A549 (cell line): Measurements from ENCODE around the gene EPS8L1. TPM values are rescaled to one million over a fixed set of nuclear protein-coding genes. Genes with fewer than 3 reads are reported as not detected.

Source experiments
- ATAC-seq, 2 experiments: fragments of 200-7000 bp in 1 of 2; fragments of >200 bp in 1 of 2; cut with Nextera tagmentation in 1 of 2; cut with Tn5 transposase in 1 of 2; 3 replicates each; pipeline versions ENCODE4 v1.8.0 to v1.9.1; 2018 to 2020; ENCODE audit warnings: mild to moderate bottlenecking in 1 of 2, moderate library complexity in 1 of 2
- CTCF ChIA-PET: fragments of 300-600 bp; sonication (Branson Sonifier 250); formaldehyde crosslinking; extraction: SDS; loops from one replicate; lab custom pipeline; 2021; ENCODE audit warnings: antibody characterized with exemption, inconsistent platforms; lab: Yijun Ruan, JAX
- POLR2A ChIA-PET: fragments of 350-600 bp; formaldehyde crosslinking; extraction: SDS; loops from one replicate; lab custom pipeline; 2021; ENCODE audit warnings: antibody characterized with exemption, inconsistent platforms; lab: Yijun Ruan, JAX
- DNase-seq, 2 experiments: peaks; one replicate each; pipeline versions ENCODE4 v3.0.0 to v3.0.0-alpha.2; 2011 to 2016; ENCODE audit warnings: low read depth in 1 of 2, low spot score in 1 of 2
- FAIRE-seq: peaks from 2 replicates; lab custom pipeline; 2011; peaks lifted over from hg19 to GRCh38; lab: Jason Lieb, UNC
- H3K27ac ChIP-seq, 2 experiments: fragments of >200 bp; sonication (Bioruptor Twin); formaldehyde crosslinking; 3 replicates each; pipeline ENCODE4 v1.5.1; 2016 to 2017
- H3K4me1 ChIP-seq: fragments of >200 bp; sonication (Bioruptor Twin); formaldehyde crosslinking; 3 replicates; pipeline ENCODE4 v1.6.1; 2016
- H3K4me2 ChIP-seq: fragments of >200 bp; sonication (Bioruptor Twin); formaldehyde crosslinking; 3 replicates; pipeline ENCODE4 v1.6.1; 2016
- H3K4me3 ChIP-seq: fragments of >200 bp; sonication (Bioruptor Twin); formaldehyde crosslinking; 3 replicates; pipeline ENCODE4 v1.5.1; 2016
- H3K9me3 ChIP-seq: fragments of >200 bp; sonication (Bioruptor Twin); formaldehyde crosslinking; 3 replicates; pipeline ENCODE4 v1.6.1; 2016
- CBX8 ChIP-seq: fragments of 200-600 bp; sonication (generic); IDR thresholded peaks from 2 replicates; pipeline ENCODE4 v1.6.1; 2016
- CEBPB ChIP-seq, 2 experiments: fragments of >200 bp in 1 of 2; sonication (Bioruptor Twin) in 1 of 2; formaldehyde crosslinking in 1 of 2; IDR thresholded peaks; 2 replicates each; pipeline ENCODE4 v1.6.1; 2012 to 2016
- CHD2 ChIP-seq: fragments of 150-350 bp; IDR thresholded peaks from 2 replicates; pipeline ENCODE4 v1.6.1; 2014; ENCODE audit warnings: low read length; ENCODE audit not compliant: partially characterized antibody
- EHMT2 ChIP-seq: fragments of 200-600 bp; sonication (generic); IDR thresholded peaks from 2 replicates; pipeline ENCODE4 v1.6.1; 2016; ENCODE audit warnings: antibody characterized with exemption, low read depth, mild to moderate bottlenecking, moderate library complexity
- EP300 ChIP-seq, 2 experiments: fragments of >200 bp; sonication (Bioruptor Twin); formaldehyde crosslinking; IDR thresholded peaks; 2 replicates in 1 of 2; 3 replicates in 1 of 2; pipeline ENCODE4 v1.6.1; 2016 to 2017
- ESRRA ChIP-seq: fragments of 150-350 bp; IDR thresholded peaks from 2 replicates; pipeline ENCODE4 v1.6.1; 2014; ENCODE audit warnings: mild to moderate bottlenecking, low read length, borderline replicate concordance
- GATA3 ChIP-seq: IDR thresholded peaks from 2 replicates; pipeline ENCODE4 v1.6.1; 2012; ENCODE audit warnings: borderline replicate concordance
- HDAC2 ChIP-seq: fragments of 200-600 bp; sonication (generic); IDR thresholded peaks from 2 replicates; pipeline ENCODE4 v1.6.1; 2016
- HEYL ChIP-seq: fragments of 250-450 bp; sonication (Bioruptor Pico); IDR thresholded peaks from 2 replicates; pipeline ENCODE4 v1.8.0; 2021; ENCODE audit warnings: mild to moderate bottlenecking, moderate library complexity
- HOXB13 ChIP-seq: fragments of 250-450 bp; sonication (Bioruptor Pico); IDR thresholded peaks from 2 replicates; pipeline ENCODE4 v1.5.0; 2020; ENCODE audit warnings: low read depth, mild to moderate bottlenecking, moderate library complexity
- HOXB5 ChIP-seq: fragments of 250-450 bp; sonication (Bioruptor Pico); IDR thresholded peaks from 2 replicates; pipeline ENCODE4 v1.5.0; 2020; ENCODE audit warnings: mild to moderate bottlenecking, moderate library complexity
- JUN ChIP-seq, 2 experiments: fragments of >200 bp; sonication (Bioruptor Twin); formaldehyde crosslinking; IDR thresholded peaks; 2 replicates in 1 of 2; 3 replicates in 1 of 2; pipeline ENCODE4 v1.6.1; 2016 to 2017
- KDM1A ChIP-seq: fragments of 200-600 bp; sonication (generic); IDR thresholded peaks from 2 replicates; pipeline ENCODE4 v1.6.1; 2016; ENCODE audit warnings: low read depth, mild to moderate bottlenecking
- NFE2L2 ChIP-seq: fragments of 150-350 bp; conservative IDR thresholded peaks from 2 replicates; pipeline ENCODE4 v1.6.1; 2014; ENCODE audit warnings: low read length
- PHF8 ChIP-seq: fragments of 200-600 bp; sonication (generic); IDR thresholded peaks from 2 replicates; pipeline ENCODE4 v1.6.1; 2016; ENCODE audit warnings: low read depth, mild to moderate bottlenecking, antibody characterized with exemption, moderate library complexity, borderline replicate concordance
- POLR2AphosphoS2 ChIP-seq: conservative IDR thresholded peaks from 2 replicates; pipeline ENCODE4 v1.6.1; 2012; ENCODE audit warnings: low read length, improper control_type of control experiment, inconsistent platforms
- RAD21 ChIP-seq, 2 experiments: fragments of >200 bp in 1 of 2; sonication (Bioruptor Twin) in 1 of 2; formaldehyde crosslinking in 1 of 2; IDR thresholded peaks in 1 of 2; conservative IDR thresholded peaks in 1 of 2; 2 replicates in 1 of 2; 3 replicates in 1 of 2; pipeline ENCODE4 v1.6.1; 2012 to 2018; ENCODE audit warnings: inconsistent platforms in 1 of 2
- RARB ChIP-seq: fragments of 250-450 bp; sonication (Bioruptor Pico); IDR thresholded peaks from 2 replicates; pipeline ENCODE4 v1.8.0; 2021; ENCODE audit warnings: mild to moderate bottlenecking, moderate library complexity
- TFCP2L1 ChIP-seq: fragments of 250-450 bp; sonication (Bioruptor Pico); IDR thresholded peaks from 2 replicates; pipeline ENCODE4 v1.5.0; 2021; ENCODE audit warnings: mild to moderate bottlenecking
- ZC3H11A ChIP-seq: fragments of 450-650 bp; IDR thresholded peaks from 2 replicates; pipeline ENCODE4 v1.6.1; 2014; ENCODE audit warnings: antibody characterized with exemption, mild to moderate bottlenecking
- ZFP36 ChIP-seq: fragments of 450-650 bp; IDR thresholded peaks from 2 replicates; pipeline ENCODE4 v1.6.1; 2014; ENCODE audit warnings: borderline replicate concordance; ENCODE audit not compliant: partially characterized antibody
- ZSCAN20 ChIP-seq: fragments of 250-450 bp; sonication (Bioruptor Pico); IDR thresholded peaks from 2 replicates; pipeline ENCODE4 v1.8.0; 2022; ENCODE audit warnings: mild to moderate bottlenecking, moderate library complexity
- WGBS: methylation state at CpG from one replicate; pipeline ENCODE4 v1.1.6; 2017; ENCODE audit errors: missing lambda C conversion rate; 5-methylcytosine and 5-hydroxymethylcytosine counted together
- polyA plus RNA-seq, 4 experiments: library from polyadenylated mRNA; depleted of rRNA in 3 of 4; stranded (reverse); fragments of >200 nt; fragmentation: RNase III in 1 of 4; extraction: RNeasy Plus Mini Kit Qiagen cat#74134 plus additional on column Dnase treatment in 1 of 4; gene quantifications; 2 replicates in 3 of 4; 3 replicates in 1 of 4; pipeline ENCODE4 v1.2.3, GENCODE V29; 2011 to 2017
- TF ChIP-seq, protein P1 (sequence below): fragments of 250-450 bp; sonication (Bioruptor Pico); IDR thresholded peaks from 2 replicates; pipeline ENCODE4 v1.5.0; 2021; ENCODE audit warnings: mild to moderate bottlenecking, moderate library complexity, borderline replicate concordance
- TF ChIP-seq, protein P2 (sequence below): fragments of 250-450 bp; sonication (Bioruptor Pico); IDR thresholded peaks from 2 replicates; pipeline ENCODE4 v1.5.0; 2020; ENCODE audit warnings: low read depth, mild to moderate bottlenecking, moderate library complexity
- TF ChIP-seq, protein P3 (sequence below): fragments of 150-350 bp; IDR thresholded peaks from 2 replicates; pipeline ENCODE4 v1.6.1; 2014; ENCODE audit warnings: low read depth, mild to moderate bottlenecking, low read length

EPS8L1 gene
- polyA plus RNA-seq, 2 of the 4 experiments (the other 2 are of a cell fraction), result 3.7 to 3.8 TPM

DNA sequence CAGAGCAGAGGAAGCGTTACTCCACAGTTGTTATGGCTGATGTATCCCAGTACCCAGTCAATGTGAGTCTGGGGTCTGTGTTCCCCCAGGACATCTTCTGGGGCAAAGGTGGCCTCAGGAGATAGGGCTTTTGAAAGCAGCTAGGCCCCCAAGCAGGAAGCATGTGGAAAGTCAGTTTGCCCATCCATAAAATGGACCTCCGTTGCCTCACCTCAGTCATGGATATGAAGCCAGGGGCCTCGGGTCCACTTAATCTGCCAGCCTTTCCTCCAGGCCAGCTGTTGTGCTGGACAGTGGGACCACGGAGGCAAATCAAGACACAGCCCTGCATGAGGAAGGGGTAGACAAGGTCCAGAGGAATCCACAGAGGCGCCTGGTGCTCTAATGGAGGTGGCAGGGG, 3.3 kb downstream of the EPS8L1 start:
- ATAC-seq (no peak), FAIRE-seq (no peak), DNase-seq (no peak)
- no peaks in the 10 kb centered on the region for H3K9me3 ChIP-seq
- TF ChIP-seq, protein P1, sequence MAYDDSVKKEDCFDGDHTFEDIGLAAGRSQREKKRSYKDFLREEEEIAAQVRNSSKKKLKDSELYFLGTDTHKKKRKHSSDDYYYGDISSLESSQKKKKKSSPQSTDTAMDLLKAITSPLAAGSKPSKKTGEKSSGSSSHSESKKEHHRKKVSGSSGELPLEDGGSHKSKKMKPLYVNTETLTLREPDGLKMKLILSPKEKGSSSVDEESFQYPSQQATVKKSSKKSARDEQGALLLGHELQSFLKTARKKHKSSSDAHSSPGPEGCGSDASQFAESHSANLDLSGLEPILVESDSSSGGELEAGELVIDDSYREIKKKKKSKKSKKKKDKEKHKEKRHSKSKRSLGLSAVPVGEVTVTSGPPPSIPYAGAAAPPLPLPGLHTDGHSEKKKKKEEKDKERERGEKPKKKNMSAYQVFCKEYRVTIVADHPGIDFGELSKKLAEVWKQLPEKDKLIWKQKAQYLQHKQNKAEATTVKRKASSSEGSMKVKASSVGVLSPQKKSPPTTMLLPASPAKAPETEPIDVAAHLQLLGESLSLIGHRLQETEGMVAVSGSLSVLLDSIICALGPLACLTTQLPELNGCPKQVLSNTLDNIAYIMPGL (CRISPR knock-in tag), result no peak
- TF ChIP-seq ZC3H11A (no peak), CBX8 (no peak), POLR2AphosphoS2 (no peak), RAD21 (conservative IDR thresholded peaks at IDR 0.05 in 1 of 2, IDR thresholded peaks at IDR 0.05 in 1 of 2) (no peak), EHMT2 (no peak), HOXB13 (CRISPR knock-in tag) (no peak), CHD2 (no peak), KDM1A (no peak), PHF8 (no peak), GATA3 (no peak), JUN (IDR thresholded peaks at IDR 0.05) (no peak), HEYL (CRISPR knock-in tag) (no peak), ESRRA (no peak), HOXB5 (CRISPR knock-in tag) (no peak), CEBPB (IDR thresholded peaks at IDR 0.05) (no peak), NFE2L2 (no peak), TFCP2L1 (no peak)
- TF ChIP-seq, protein P2, sequence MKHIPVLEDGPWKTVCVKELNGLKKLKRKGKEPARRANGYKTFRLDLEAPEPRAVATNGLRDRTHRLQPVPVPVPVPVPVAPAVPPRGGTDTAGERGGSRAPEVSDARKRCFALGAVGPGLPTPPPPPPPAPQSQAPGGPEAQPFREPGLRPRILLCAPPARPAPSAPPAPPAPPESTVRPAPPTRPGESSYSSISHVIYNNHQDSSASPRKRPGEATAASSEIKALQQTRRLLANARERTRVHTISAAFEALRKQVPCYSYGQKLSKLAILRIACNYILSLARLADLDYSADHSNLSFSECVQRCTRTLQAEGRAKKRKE (CRISPR knock-in tag), result no peak
- TF ChIP-seq, protein P3, sequence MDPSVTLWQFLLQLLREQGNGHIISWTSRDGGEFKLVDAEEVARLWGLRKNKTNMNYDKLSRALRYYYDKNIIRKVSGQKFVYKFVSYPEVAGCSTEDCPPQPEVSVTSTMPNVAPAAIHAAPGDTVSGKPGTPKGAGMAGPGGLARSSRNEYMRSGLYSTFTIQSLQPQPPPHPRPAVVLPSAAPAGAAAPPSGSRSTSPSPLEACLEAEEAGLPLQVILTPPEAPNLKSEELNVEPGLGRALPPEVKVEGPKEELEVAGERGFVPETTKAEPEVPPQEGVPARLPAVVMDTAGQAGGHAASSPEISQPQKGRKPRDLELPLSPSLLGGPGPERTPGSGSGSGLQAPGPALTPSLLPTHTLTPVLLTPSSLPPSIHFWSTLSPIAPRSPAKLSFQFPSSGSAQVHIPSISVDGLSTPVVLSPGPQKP, result no peak
- no peak overlapping the region for H3K4me3 ChIP-seq
- 87% methylated on average over 5 of the region's 5 CpGs for WGBS
- H3K4me2 ChIP-seq, result no peak overlapping the region
- CTCF ChIA-PET, result interaction anchor here (1.9 to 2.9 kb wide), 3 partner anchors 9 to 11 kb away, joined by 4 to 17 read pairs (median 10); no protein-coding TSS in a partner anchor
- POLR2A ChIA-PET, result no interaction called here
- H3K4me1 ChIP-seq, result no peaks in the 10 kb centered on the region
- H3K27ac ChIP-seq, result no peak overlapping the region

DNA sequence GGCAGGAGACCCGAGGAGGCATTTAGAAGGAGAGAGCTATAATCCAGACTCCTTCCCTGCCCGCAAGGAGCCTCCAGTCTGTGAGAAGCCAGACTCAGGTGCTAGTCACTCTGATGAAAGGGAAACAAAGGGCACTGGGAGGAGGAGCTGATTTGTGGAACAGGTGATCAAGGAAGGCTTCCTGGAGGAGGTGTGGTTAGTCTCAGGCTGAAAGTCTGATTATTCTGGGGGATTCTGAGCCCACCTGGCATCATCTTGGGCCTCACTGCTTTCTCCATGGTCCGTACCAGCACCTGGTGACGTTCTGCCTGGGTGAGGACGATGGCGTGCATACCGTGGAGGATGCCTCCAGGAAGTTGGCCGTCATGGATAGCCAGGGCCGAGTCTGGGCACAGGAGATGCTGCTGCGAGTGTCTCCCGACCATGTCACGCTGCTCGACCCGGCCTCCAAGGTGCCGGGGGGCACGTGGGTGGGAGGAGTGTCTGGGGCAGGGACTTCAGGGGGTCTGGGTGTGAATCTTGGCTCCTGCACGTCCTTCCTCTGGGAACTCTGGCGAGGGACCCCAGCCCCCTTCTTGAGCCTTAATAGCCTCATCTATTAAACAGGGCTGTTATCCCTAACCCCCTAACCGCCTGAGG, 3.9 kb downstream of the EPS8L1 start:
- peak overlapping the region; percentile 87 for H3K4me2 ChIP-seq
- no peaks in the 10 kb centered on the region for H3K9me3 ChIP-seq
- TF ChIP-seq RAD21 (conservative IDR thresholded peaks at IDR 0.05 in 1 of 2, IDR thresholded peaks at IDR 0.05 in 1 of 2) (no peak), RARB (CRISPR knock-in tag) (no peak), EP300 (IDR thresholded peaks at IDR 0.05) (no peak), ZFP36 (peak; percentile 97), JUN (IDR thresholded peaks at IDR 0.05) (no peak), HDAC2 (no peak), ZSCAN20 (CRISPR knock-in tag) (no peak)
- peak overlapping the region; percentile 43 for H3K4me3 ChIP-seq
- H3K27ac ChIP-seq, result peak overlapping the region in 1 of 2 experiments; percentile 87; a peak in 4 of 6 replicates
- 88% methylated on average over 19 of the region's 19 CpGs for WGBS
- ATAC-seq (no peak), DNase-seq (no peak), FAIRE-seq (no peak)
- ChIA-PET CTCF (interaction anchor here (0.8 to 2.9 kb wide), 5 partner anchors 9 to 31 kb away, joined by 3 to 17 read pairs (median 4); no protein-coding TSS in a partner anchor), POLR2A (interaction anchor here (0.6 to 1.5 kb wide), 7 partner anchors 9 to 382 kb away, joined by 3 to 6 read pairs (median 4); partner anchors contain the start of gene ISOC2)
- no peaks in the 10 kb centered on the region for H3K4me1 ChIP-seq
